GM10266 (cell line): ENCODE results near the gene POLR2C.

Experiments
- DNase-seq: peaks from one replicate; pipeline ENCODE4 v3.0.0; 2012; ENCODE audit errors: extremely low spot score
- TF ChIP-seq, protein P1 (sequence below): IDR thresholded peaks from 2 replicates; pipeline ENCODE4 v1.5.1; 2012; ENCODE audit warnings: mild to moderate bottlenecking, low read depth; ENCODE audit not compliant: control insufficient read depth, insufficient read depth; ENCODE audit errors: missing control alignments

The POLR2C gene

GRCh38 chr16:57424583-57424982 is 37.9 kb upstream of the POLR2C start:
- DNase-seq: no peak
- TF ChIP-seq, protein P1, sequence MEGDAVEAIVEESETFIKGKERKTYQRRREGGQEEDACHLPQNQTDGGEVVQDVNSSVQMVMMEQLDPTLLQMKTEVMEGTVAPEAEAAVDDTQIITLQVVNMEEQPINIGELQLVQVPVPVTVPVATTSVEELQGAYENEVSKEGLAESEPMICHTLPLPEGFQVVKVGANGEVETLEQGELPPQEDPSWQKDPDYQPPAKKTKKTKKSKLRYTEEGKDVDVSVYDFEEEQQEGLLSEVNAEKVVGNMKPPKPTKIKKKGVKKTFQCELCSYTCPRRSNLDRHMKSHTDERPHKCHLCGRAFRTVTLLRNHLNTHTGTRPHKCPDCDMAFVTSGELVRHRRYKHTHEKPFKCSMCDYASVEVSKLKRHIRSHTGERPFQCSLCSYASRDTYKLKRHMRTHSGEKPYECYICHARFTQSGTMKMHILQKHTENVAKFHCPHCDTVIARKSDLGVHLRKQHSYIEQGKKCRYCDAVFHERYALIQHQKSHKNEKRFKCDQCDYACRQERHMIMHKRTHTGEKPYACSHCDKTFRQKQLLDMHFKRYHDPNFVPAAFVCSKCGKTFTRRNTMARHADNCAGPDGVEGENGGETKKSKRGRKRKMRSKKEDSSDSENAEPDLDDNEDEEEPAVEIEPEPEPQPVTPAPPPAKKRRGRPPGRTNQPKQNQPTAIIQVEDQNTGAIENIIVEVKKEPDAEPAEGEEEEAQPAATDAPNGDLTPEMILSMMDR: no peak

DNA sequence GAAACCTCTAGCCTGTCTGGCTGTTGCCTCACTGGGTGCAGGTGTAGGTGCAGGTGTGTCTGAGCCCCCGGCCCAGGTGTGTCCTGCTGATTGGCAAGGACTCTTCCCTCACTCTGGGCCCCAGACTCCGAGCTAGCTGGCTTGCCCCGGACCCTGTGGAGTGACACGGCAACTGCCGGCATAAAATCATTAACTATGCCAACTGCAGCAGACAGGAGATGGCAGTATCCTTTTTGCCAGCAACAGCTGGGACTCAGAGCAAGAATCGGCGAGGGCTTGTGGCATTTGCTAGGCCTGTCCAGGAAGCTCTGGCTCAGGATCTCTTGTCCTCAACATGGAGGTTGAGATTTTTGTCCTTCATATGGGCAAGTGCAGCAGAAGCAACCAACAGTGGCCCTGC is 36.1 kb upstream of the POLR2C start:
- TF ChIP-seq, protein P1: no peak

GRCh38 chr16:57427307-57427706 is 35.2 kb upstream of the POLR2C start:
- DNase-seq: no peak
- TF ChIP-seq, protein P1: no peak

More for the DNA sequence above, 36.1 kb upstream of the POLR2C start:
- no peak for DNase-seq

DNA sequence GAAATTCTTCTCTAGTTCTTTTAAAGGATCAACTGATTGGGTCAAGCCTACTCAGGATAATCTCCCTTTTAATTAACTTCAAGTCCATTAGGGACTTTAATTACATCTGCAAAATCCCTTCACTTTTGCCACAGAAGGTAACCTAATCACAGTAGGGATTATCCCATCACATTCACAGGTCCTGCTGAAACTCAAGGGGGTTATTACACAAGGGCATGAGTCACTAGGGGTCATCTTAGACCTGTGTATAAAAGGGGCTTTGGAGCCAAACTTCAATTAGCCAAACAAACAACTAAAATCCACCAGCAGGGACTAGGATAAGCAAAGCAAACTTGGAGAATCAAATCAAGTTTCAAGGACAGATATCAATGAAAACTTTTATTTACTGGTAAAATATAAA is 34.7 kb upstream of the POLR2C start:
- DNase-seq: no peak
- TF ChIP-seq, protein P1: no peak

DNA sequence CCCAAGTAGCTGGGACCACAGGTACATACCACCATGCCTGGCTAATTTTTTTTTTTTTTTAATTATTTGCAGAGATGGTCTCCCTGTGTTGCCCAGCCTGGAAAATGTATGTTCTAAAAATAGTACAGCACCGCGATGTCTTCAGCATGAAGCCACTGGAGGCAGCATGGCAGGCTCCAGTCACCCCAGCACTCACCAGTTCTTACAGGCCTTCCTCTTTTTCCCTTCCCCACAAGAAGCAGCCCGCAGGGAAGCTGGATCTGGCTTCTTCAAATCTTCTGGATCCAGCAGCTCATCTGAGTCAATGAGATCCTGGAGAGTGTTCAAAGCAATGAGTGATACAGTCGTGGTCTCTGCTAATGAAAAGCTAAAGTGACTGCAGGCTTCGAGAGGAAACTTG is 31.5 kb upstream of the POLR2C start:
- TF ChIP-seq, protein P1: no peak
- no peak for DNase-seq

GRCh38 chr16:57432505-57432904 is 30.0 kb upstream of the POLR2C start:
- no peak for DNase-seq
- TF ChIP-seq, protein P1: no peak

DNA sequence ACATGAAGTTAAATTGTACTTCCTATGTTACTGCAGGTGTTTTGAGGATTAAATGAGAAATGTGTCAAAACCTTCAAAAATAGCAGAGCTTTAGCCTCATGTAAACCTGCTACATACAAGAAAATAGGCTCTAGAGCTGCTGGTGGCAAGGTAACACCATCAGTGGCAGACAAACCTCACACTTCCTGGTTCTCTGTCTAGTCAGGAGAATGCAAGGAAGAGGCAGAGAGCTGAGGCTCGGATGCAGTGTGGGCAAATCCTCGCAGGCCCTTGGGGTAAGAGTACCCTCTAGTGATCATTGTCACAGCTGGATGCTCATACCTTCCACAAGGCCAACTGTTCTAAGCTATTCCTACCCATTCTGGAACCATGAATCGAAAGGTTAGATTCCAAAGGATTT is 29.5 kb upstream of the POLR2C start:
- TF ChIP-seq, protein P1: no peak
- DNase-seq: no peak
